Globus pallidus (tissue), 1 donor: ENCODE results near the gene PICK1.
A peak's percentile ranks its signal among the peaks of the same experiment; 100 is the strongest.

Experiments used
- DNase-seq: peaks from one replicate; pipeline ENCODE4 v3.0.0-alpha.2; 2015; ENCODE audit warnings: low spot score

PICK1 gene

DNA sequence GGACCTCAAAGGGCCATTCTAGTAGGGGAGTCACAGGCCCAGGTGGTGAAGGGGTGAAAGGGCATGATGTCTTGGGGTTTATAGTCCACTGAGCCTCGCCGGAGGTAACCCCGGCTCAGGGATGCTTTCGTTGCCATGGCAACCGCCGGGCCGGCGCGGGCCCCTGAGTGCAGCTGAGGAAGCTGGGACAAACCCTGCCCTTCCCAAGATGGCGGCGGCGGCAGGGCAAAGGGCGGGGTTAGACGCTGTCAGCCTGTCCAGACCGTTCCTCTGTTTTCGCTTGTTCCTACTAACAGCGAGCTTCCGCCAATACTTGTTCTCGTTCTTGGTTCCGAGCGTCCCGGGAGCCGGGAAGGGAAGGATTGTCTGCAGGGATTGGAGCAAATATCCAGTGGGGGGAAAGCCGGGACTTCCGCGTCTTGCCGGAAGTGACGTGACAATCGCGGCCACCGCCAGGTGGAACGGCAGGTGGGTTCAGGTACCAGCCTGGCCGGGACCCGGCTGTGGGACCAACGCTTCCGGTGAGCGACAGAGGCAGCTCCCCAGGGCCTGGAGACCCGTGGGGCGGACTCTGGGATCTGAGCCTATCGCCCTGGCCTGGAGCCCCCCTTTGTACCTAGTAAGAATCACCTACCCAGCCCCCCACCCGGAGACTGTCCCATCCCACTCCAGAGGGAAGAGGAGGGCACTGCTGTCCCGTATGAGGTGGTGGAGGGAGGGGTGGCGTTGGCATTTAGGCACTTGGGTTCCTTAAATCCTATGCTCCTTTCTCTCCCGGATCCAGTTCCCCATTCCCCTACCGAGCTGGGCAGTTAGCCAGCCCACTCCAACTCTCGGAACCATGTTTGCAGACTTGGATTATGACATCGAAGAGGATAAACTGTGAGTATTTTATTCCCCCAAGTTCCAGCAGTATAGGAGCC is at the start of gene PICK1:
PICK1 (plus strand) TSS at position 436 of the 923 bp plus-strand sequence; CDS start at position 842, 406 bp downstream.
- peak; percentile 97 for DNase-seq

GRCh38 chr22:38009000-38009806 is 48.0 kb upstream of the PICK1 start:
- DNase-seq: no peak

DNA sequence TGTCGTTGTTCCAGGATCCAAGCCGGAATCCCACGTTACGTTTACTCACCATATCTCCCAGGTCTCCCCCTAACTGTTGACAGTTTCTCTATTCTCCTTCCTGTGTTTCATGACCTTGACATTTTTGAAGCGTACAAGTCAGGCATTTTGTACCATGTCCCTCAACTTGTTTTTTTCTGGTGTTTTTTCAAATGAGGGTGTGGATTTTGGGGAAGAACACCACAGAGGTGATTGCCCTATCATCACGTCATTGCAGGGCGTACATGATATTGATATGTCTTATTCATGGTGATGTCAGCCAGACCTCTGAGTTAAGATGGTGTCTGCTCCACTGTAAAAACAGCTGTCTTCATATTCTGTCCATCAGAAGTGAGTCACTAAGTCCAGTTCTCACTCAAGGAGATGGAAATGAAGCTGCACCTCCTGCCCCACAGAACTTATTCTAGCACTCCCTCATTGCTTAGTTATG is 44.6 kb upstream of the PICK1 start:
- no peak for DNase-seq

DNA sequence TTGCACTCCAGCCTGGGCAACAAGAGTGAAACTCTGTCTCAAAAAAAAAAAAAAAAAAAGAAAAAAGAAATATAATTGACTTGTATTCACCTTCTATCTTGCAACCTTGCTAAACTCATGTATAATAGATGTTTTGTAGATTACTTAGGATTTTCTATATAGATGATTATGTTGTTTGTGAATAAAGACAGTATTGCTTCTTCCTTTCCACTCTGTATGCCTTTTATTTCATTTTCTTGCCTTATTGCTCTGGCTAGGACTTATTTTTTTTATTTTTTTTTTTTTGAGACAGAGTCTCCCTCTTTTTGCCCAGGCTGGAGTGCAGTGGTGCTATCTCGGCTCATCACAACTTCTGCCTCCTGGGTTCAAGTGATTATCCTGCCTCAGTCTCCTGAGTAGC is 43.1 kb upstream of the PICK1 start:
- no peak for DNase-seq

DNA sequence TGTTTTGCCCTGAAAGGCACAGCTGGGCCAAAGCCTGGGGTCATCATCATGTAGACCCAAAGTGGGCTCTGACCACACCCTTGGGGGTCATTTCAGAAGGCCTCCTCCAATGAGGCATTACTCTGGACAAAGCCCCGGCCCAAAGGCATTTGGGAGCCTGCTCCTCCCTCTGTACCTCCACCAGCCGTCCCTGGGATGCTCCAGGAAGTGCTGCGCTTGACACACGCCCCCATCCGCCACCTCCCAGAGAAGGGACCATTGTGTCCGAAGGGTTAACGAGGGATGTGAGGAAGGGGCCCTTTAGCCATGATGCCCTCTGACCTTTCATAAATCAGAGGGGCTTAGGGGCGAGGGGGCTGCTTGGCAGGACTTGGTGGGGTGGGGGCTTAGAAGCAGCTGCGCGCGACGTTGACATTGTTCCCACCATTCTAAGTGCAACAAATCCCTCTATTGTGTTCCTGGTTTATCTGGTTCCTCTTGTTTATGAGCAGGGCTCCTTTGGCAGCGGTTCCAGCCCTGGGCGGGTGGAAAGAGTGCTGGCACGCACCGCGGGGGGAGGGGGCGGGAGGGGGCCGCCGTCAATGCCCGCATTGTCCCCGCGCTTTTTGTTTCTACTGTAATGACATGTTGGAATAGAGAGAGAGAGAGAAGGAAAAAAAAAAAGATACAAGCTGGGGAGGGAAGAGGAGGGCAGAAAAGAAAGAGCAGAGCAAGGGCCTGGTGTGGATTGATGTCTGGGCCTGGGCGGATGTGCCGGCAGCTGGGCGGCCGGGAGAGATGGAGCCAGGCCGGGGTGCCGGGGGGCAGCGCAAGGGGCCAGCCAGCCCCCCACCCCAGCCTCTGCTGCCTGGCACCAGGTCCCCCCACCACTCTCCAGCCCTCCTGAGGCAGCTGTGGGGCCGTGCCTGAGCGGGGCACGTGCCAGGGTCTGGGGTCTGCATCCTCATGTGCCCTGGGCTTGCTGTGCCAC is 40.7 kb upstream of the PICK1 start:
- peak; percentile 95 for DNase-seq

DNA sequence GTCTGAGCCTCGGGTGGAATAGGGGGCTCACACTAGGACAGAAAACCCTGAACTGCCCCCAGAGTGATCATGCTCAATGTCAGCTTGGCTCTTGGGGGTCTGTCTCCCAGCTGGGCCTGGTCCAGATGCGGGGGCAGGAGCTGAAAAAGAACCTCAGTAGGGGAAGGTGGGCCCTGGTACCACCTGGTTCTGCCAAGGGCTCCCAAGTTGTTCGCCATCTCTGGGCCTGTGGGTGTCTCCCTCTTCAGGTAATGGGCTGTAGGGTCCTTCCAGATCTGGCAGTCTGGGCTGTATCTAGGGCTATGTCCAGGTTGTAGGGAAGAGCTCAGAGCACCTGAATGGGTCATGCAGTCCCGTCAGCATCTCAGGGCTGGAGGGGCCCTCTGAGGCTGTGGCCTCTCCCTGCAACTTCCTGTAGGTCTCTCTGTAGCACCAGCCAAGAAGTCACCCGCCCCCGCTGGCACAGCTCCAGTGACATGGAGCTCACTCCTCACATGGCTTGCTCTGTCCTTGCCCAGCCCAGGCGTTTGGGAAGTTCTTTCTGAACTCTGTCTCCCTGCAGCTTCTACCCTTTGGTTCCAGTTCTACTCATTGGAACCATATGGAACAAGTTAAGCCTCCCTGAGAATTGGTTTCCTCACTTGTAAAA is 39.8 kb upstream of the PICK1 start:
- DNase-seq: peak; percentile 90

- no peak for DNase-seq
Observed at GRCh38 chr22:38017939-38018885, 39.0 kb upstream of the PICK1 start.

GRCh38 chr22:38018938-38019827 is 38.0 kb upstream of the PICK1 start:
- DNase-seq: peak; percentile 70

DNA sequence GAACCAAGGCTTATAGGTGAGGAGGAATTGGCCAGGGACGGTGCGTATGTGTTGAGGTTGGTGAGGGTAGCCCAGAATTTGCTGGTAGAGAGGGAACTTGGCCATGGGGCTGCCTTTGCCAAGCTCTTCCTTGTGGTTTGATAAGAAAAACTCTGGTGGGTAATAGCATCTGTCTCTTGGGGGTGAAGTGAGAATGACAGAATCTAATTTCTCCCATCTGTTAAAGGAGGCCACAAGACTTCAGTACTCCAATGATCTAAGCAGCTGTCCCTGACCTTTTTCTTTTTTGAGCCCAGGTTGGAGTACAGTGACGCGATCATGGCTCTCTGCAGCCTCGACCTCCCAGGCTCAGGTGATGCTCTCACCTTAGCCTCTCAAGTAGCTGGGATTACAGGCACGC is 36.0 kb upstream of the PICK1 start:
- DNase-seq: no peak

DNA sequence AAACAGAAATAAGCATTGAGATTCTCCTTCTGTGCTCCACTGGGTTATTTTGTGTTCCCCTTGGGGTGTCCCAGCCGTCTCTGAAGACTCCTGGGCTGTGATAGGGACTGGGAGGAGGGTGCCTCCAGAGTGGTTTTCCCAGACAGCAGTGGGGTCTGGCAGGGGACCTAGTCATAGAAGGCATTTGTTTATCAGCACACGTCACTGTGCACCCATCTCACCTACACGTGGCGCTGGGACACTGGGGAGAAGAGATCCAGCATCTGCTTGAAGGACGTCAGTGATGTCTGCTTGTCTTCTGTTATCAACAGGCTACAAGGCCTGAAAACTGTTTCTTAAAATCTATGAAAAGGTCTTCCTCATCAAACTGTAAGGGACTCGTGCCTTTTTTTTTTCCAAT is 34.2 kb upstream of the PICK1 start:
- DNase-seq: no peak

DNA sequence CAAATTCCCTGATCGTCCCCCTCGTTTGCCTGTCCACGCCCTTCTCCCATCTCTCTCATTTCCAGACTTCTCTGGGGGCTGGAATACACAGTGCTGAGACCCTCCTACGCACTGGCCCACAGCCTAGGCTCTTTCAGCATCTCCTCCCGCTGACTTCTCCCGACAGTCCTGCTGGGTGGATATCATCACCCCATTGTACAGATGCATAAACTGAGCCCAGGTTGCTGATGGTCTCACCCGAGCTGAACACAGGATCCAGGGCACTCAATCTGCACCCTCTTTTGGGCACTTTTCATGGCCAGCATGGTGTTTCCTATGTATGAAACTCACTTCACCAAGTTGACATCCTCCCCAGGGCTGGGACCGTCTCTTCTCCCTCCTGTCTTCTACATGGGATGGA is 31.7 kb upstream of the PICK1 start:
- no peak for DNase-seq

DNA sequence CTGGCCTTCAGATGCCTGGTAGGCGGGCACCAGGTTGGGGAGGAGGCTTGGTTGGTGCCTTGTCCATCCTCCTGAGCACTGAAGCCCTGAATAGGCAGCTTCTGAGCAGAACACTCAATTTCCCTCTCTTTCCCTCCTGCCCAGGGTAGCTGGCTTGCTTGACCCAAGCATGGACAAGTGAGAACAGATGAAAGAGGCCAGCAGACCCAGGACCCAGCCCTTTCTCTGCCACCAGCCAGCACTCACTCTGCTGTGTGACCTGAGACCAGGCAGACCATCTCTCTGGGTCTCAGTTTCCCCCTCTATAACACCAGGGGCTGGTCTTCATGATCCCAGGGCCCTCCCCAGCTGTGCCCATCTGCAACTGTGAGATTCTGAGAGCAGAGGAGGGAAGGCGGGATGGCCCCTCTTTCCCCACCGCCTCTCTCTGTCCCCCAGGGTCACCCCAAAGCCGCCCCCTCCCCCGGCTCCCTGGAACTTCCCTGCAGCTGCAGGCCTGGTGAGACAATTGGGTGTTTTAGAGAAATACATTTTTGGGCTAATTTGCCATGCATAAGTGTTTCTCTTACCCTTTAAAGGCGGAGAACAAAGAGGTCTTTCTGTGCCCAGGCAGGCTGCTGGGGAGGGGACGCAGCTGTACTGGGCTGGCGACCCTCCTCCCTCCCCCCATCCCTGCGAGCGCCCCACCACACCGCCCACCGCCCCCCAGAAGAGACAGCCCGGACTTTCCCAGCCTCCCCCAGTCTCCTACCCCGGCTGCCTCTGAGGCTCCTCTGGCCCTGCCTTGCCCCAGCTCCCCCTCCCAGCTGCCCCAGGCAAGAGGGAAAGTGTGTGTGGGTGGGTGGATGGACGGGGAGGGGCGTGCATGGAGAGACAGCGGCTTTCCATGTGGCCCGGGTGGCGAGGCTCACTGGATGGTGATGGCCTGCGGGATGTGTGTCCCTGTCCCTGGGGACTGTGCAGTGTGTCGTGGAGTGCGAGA is 30.8 kb upstream of the PICK1 start:
- DNase-seq: peak; percentile 89

DNA sequence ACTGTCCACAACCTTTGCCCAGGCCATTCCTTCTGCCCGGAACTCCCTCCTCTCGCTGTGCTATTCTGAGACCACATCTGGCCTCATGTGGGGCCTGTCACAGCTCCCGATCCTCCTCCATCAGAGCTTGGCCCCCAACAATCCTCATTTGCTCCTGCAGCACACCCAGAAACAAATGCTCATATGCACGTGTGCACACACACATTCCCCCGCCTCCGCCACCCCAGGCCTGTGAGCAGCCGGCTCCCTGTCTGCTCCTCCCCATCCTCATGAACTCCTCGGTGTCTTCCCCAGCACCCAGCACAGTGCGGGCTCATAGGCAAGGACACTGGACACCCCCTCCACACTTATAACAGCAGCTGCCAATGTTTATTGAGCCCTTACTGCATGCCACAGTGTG is 29.7 kb upstream of the PICK1 start:
- peak; percentile 77 for DNase-seq

- no peak for DNase-seq
Observed at GRCh38 chr22:38028344-38029130, 28.7 kb upstream of the PICK1 start.

DNA sequence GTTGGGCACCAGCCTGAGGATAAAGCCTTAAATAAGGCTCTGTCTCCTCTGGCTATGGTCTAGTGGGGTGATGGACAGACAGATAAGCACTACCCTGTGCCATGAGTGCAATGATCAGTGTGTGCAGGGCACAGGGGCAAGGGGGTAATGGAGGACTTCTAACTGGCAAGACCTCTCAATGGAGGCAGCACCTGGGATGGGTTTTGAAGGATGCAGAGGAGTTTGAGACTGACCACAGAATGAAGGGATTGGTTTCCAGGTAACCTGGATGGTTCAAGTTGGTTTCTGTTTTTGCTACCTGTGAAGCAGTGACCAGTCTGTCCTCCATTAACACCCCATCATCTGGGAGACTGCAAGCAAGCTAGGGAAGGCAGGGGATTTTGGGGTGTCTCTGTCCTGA is 27.8 kb upstream of the PICK1 start:
- no peak for DNase-seq

DNA sequence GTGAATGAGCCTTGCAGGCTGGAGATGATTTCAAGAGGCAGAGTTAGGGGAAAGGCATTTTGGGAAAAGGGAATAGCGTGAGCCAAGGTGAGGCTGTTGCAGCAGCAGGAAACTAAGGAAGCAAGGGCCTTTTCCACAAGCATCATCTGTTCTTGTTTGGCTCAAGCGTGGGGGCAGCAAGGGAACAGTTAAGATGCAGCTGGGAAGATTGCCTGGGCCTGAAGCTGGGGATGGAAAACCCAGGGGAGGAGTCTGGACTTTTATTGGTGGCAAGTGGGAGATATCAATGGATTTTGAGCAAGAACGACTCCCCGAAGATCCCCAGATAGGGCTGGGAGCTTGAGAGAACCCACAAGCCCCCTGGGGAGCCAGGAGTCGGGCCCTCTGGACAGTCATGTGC is 27.3 kb upstream of the PICK1 start:
- peak; percentile 58 for DNase-seq
